Measurements from ENCODE around the gene UPK1A.
A peak's percentile ranks its signal among the peaks of the same experiment; 100 is the strongest.

GRCh38 chr19:35702223-35703012 lies 36.1 kb downstream of the UPK1A start:
- peak; percentile 16; the same call in 1 of the 2 replicates for TF ChIP-seq EP300 (IDR thresholded peaks at IDR 0.05; ENCODE audit: borderline replicate concordance)
- no peak for TF ChIP-seq CEBPB (IDR thresholded peaks at IDR 0.05)
- no peak for TF ChIP-seq FOXM1 (IDR thresholded peaks at IDR 0.05; ENCODE audit: borderline replicate concordance, low read depth)
- TF ChIP-seq MAX (IDR thresholded peaks at IDR 0.05) = 0 out of 2 replicates have a peak, but pooled peaks have one; percentile 33
- TF ChIP-seq RAD21 (IDR thresholded peaks at IDR 0.05; ENCODE audit: low read depth) = no peak
- peak; percentile 29; the same call in 1 of the 2 replicates for TF ChIP-seq CREB1 (IDR thresholded peaks at IDR 0.05; ENCODE audit: low read depth)

All from Ishikawa (cell line).